ENCODE results near the gene ALG9.
"Not testable (repeated sequence)": the region's sequence is repeated elsewhere in the genome, so short reads cannot be mapped to it uniquely, and the experiment has no call there.

The ALG9 gene

DNA sequence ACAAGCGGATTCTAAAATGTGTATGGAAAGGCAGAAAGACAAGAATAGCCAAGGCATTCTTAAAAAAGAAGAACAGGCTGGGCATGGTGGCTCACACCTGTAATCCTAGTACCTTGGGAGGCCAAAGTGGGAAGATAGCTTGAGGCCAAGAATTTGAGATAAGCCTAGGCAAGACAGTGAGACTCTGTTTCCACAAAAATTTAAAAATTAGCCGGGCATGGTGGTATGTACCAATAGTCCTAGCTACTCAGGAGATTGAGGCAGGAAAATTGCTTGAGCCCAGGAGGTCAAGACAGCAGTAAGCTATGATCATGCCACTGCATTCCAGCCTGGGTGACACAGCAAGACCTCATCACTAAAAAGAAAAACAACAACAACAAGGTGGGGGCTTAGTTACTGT, 59.2 kb downstream of the ALG9 start:
- DNase-seq = no peak
- in situ Hi-C loops (cut with HindIII; ENCODE audit: low pct_ligation_motif_present, low pct_unique_long_range_greater_than_20kb, low sequenced_read_pairs) = no loop called here

DNA sequence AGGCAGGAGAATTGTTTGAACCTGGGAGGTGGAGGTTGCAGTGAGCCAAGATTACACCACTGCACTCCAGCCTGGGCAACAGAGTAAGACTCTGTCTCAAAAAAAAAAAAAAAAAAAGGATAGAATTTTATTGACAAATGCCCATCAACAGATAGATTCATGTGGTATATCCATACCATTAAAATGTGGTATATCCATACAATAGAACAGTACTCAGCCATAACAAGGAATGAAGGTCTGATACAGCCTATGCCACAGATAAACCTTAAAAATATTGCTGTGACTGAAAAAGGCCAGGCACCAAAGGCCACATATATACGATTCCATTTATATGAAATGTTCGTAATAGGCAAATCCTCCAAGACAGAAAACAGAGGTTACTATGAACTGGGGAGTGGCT, 59.9 kb downstream of the ALG9 start:
- DNase-seq = no peak
- in situ Hi-C loops (cut with HindIII; ENCODE audit: low pct_ligation_motif_present, low pct_unique_long_range_greater_than_20kb, low sequenced_read_pairs) = no loop called here

DNA sequence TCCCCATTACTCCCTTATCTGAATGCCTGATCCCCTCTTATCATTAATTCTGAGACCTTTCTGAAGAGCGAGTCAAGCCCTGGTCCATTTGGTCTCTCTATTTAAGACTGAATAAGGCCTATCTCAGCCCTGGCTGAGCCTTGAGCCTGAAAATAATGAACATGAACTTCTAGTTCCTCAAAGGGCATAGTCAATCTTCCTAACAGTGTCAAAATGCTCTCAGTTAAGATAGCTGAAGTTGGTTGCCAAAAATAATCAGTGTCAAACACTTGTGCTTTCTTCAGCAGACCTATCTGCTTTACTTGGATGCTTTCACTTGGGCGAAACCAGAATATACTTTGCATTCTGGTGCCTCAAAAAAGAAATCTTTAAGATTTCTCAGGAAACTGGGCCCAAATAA, 62.5 kb downstream of the ALG9 start:
- in situ Hi-C loops (cut with HindIII; ENCODE audit: low pct_ligation_motif_present, low pct_unique_long_range_greater_than_20kb, low sequenced_read_pairs) = no loop called here
- DNase-seq = no peak

DNA sequence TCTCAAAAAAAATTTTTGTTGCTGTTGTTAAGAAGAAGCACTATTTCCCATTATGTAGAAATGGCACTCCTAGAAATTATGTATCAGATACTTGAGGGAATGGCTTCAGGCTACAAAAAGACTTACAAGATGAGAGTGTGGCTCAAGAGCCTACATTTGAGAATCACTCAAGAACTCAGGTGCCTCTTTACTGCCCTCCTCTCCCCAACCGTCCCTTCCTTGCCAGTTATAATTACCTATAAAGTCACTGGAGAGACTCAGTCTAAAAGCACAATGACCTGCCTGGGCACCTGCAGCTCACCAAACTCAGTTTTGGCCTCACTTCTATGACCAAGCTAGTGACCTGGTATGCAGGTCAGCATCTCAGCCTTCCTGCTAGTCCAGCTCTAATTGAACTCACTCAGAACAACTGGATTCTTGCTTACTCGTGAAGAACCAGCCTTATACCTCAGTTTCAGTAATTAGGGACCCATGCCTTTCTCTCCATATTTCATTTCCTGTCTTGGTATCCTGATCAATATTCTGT, 63.3 kb downstream of the ALG9 start:
- DNase-seq = no peak
- in situ Hi-C loops (cut with HindIII; ENCODE audit: low pct_ligation_motif_present, low pct_unique_long_range_greater_than_20kb, low sequenced_read_pairs) = no loop called here

DNA sequence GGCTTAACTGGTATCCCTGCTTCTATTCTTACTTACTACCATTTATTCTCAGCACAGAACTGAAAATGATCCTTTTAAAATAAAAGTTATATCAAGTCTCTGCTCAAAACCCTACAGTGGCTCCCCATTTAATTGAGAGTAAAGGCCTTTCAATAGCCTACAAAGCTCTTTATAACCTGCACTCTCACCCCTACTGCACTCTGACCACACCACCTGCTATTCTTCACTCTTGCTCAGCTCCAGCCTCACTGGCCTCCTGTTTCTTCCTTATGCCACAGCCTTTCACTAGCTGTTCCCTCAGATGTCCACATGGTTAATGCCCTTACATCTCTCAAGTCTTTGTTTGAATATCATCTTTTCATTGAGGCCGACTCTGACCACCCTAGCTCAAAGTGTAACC, 64.3 kb downstream of the ALG9 start:
- in situ Hi-C loops (cut with HindIII; ENCODE audit: low pct_ligation_motif_present, low pct_unique_long_range_greater_than_20kb, low sequenced_read_pairs) = no loop called here
- no peak for DNase-seq

DNA sequence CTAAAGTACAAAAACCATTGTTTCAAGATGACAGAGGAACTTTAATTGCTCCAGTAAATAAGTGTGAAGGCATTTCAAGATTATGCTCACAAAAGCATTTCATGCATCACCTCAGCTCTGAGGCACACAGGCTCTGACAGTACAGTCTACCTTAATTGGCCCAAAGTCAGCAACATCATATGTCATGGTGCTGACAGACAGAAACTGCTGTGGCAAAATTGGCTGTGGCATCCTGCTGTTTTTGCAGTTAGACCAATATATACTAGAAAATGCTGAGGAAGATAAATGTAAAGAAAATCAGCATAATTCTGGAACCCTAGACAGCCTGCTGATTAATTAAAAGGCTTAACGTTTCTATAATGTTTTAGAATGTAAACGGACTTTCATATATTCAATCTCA, 70.2 kb downstream of the ALG9 start:
- no peak for DNase-seq
- in situ Hi-C loops (cut with HindIII; ENCODE audit: low pct_ligation_motif_present, low pct_unique_long_range_greater_than_20kb, low sequenced_read_pairs) = no loop called here

DNA sequence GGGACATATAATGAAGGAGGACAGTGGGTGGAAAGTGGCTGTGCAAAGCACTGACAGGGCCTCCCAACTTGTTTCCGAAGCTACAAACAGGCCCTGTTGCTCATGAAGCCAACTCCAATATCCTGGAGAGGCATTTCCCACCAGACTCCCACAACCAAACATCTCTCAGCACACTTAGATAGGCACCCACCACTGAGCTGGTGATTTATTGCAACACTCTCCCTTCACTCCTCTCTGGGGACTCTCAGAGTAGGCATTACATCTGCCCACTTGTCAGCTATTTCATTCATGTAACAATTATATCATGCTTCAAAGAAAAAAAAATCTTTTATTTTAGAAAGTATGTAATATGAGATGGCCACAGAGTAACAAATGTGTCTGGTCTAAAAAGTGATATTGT, 73.1 kb downstream of the ALG9 start:
- in situ Hi-C loops (cut with HindIII; ENCODE audit: low pct_ligation_motif_present, low pct_unique_long_range_greater_than_20kb, low sequenced_read_pairs) = no loop called here
- no peak for DNase-seq

DNA sequence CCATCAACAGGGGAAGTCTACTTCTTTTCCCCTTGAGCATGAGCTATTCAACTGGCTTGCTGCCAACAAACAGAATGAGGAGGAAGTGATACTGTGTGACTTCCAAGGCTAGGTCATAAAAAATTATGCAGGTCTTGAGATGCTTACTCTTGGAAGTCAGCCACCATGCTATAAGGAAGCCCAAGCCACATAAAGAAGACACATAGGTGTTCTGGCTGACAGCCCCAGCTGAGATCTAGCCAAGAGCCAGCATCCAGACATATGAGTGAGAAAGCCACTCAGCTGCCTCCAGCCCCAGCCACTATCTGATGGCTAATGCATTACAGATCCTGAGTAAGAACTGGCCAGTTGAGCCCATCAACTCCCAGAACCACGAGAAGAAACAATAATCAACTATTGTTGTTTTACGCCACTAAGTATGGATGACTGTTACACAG, 74.2 kb downstream of the ALG9 start:
- in situ Hi-C loops (cut with HindIII; ENCODE audit: low pct_ligation_motif_present, low pct_unique_long_range_greater_than_20kb, low sequenced_read_pairs) = no loop called here
- DNase-seq = peak; percentile 4

DNA sequence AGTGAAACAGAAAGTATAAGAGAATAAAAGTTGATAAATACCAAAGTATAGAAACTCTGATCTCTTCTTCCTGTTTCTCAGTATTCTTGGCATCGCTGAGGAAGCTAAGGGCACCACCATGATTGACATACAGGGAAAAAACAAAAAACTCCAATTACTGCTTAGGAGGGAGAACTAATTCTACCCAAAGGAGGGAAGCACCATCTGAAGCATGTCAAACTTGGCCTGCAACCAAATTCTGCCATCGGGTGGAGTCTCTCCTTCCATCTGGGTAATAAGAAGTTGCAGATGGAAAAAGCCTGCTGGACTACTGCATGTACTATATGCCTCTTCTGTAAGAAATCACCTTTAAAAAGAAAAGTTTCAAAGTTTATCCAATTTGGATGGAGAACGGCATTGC, 74.7 kb downstream of the ALG9 start:
- in situ Hi-C loops (cut with HindIII; ENCODE audit: low pct_ligation_motif_present, low pct_unique_long_range_greater_than_20kb, low sequenced_read_pairs) = no loop called here

DNA sequence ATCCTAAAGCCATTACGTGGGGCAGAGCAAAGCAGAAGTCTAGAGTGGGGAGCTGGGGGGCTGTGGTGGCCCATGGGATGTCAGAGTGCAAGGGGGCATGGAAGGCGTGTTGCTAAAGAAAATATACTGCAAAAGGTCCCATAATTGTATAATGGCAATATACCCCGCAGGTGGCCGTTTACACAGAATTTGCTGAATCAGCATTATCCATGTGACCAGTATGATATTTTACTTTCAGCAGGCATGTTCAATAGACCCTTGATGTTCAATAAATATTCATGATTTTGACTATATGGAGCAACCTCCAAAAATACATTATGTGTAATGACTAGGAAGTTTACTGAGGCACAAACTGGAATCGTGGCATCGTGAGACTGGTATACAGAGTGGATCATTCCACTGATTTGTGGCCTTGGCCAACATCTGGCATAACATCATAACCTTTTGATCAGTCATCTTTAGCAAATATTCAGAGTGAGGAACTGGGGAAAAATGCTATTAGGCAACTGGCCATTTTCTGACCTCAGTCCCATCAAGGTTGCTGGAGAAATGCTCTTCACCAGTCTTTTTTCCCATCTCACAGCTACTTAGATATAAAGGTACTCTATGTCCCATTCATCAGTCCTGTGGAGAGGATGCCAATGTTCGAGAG, 75.9 kb downstream of the ALG9 start:
- in situ Hi-C loops (cut with HindIII; ENCODE audit: low pct_ligation_motif_present, low pct_unique_long_range_greater_than_20kb, low sequenced_read_pairs) = no loop called here
- DNase-seq = no peak

More for the DNA sequence above, 74.7 kb downstream of the ALG9 start:
- no peak for DNase-seq

DNA sequence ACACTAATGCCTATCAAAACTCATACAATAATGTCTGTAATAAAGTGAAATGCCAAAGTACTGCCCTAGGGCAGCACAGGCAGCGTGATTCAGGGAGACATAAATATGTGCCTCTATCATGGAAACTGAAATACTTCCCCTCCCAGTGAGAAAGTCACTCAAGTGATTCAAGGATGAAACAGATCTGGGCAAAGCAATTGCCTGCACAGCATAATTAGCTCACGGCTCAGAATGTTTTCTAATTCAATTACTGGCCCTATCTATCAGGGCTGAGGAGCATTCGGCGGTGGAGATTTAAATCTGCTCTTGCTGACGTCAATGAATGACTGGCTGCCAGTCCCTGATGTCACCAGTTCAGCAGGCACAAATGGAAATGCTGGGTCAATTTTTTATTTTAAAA, 77.5 kb downstream of the ALG9 start:
- no peak for DNase-seq
- in situ Hi-C loops (cut with HindIII; ENCODE audit: low pct_ligation_motif_present, low pct_unique_long_range_greater_than_20kb, low sequenced_read_pairs) = no loop called here

DNA sequence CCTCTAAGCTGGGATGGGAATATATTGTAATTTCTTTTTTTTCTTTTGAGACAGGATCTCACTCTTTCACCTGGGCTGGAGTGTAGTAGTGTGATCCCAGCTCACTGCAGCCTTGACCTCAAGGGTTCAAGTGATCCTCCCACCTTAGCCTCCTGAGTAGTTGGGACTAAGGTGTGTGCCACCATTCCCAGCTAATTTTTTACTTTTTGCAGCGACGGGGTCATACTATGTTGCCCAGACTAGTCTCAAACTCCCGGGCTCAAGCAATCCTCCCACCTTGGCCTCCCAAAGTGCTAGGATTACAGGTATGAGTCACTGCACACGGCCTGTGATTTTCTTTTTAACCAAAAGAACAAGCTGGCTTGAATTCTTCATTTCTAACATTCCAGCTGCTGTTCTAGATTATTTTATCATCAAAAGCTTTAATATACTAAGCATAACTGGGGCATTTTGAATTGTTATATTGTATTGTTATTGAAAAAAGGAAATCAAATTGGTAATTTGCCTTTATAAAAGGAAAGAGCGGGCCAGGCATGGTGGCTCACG, 78.4 kb downstream of the ALG9 start:
- no peak for DNase-seq
- in situ Hi-C loops (cut with HindIII; ENCODE audit: low pct_ligation_motif_present, low pct_unique_long_range_greater_than_20kb, low sequenced_read_pairs) = no loop called here

DNA sequence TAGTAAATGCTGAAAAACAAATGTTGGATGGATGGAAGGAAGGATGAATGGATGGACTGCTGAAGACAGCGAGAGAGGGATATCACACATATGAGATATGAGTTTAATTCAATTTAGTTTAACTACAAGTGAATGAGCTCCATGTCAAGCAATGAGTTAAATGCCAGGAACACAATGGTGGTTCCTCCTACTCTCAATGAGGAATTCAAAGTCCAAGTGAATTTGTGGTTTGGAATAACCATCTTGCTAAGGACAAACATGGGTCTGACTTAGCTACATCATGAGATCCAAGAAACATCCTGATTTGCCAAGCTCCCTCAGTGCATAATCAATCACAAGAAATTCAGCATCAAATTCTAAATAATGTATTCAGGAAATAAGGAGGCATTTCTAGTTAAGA, 79.1 kb downstream of the ALG9 start:
- no peak for DNase-seq
- in situ Hi-C loops (cut with HindIII; ENCODE audit: low pct_ligation_motif_present, low pct_unique_long_range_greater_than_20kb, low sequenced_read_pairs) = no loop called here

DNA sequence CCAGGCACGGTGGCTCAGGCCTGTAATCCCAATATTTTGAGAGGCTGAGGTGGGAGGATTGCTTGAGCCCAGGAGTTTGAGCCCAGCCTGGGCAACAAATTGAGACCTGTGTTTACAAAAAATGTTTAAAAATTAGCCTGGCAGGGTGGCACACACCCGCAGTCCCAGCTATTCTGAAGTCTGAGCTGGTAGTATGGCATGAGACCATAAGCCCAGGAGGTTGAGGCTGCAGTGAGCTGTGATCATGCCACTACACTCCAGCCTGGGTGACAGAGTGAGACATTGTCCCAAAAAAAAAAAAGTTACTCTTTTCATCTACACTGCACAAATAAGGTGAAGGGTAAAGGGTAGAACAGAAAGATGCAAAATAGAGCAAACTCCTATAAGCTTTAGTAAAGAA, 82.9 kb downstream of the ALG9 start:
- in situ Hi-C loops (cut with HindIII; ENCODE audit: low pct_ligation_motif_present, low pct_unique_long_range_greater_than_20kb, low sequenced_read_pairs) = no loop called here
- DNase-seq = no peak

DNA sequence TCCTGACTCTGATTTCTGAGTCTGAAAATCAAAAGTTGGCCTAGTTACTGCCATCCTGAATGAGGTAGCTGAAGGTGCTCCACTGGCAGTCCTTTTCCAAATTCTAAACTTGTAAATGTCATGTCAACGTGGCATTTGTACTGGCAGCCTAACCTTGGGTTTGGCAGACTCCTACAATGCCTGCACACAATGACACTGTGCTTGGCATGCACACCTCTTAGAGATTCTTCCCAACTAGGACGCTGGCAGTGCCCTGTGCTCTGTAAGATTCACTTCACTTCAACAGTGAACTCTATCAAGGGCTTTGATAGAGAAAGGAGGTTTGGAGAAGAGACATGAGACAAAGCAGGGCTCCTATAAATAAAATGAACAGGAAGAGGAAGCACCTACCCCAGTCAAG, 83.3 kb downstream of the ALG9 start:
- in situ Hi-C loops (cut with HindIII; ENCODE audit: low pct_ligation_motif_present, low pct_unique_long_range_greater_than_20kb, low sequenced_read_pairs) = no loop called here
- DNase-seq = no peak

DNA sequence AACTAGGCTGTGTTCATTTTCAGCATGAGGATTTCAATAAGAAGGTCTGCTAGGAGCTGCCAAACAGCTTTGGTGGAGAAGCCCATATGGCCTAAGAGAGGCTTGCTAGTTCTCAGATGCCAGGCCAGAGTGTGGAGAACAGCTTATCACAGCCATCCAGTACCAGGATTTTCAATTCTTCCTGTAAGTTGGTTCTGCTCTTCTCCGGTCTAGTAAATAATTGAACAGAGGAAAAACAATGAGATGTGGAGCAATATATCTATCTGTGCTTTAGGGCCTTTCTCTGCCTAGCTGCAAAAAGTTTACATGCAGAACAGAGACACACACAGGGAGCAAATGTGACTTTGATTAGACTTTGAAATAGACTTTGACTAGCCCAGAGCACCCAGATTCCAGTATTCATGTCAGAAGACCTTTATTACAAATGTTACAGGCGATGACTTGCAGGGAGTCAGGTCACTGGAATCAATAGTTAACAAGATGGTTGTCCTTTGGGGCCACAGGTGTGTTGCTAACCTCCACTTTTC, 85.4 kb downstream of the ALG9 start:
- in situ Hi-C loops (cut with HindIII; ENCODE audit: low pct_ligation_motif_present, low pct_unique_long_range_greater_than_20kb, low sequenced_read_pairs) = no loop called here

DNA sequence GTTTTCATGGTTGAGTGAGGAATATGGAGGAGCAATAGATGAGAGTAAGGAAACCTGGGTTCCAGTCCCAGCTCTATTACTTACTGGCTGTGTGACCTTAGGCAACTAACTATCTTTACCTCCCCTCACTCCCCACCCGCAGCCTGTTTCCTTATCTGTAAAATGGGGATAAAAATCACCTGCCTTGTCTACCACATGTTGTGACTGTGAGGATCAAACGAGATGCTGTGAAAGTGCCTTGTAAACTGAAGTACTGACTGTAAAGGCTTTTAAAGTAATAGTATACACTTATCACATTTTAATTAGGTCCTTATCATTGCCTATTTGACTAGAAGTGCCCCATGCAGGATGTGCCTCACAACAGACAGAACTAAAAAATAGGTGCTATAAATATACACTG, 86.3 kb downstream of the ALG9 start:
- DNase-seq = no peak
- in situ Hi-C loops (cut with HindIII; ENCODE audit: low pct_ligation_motif_present, low pct_unique_long_range_greater_than_20kb, low sequenced_read_pairs) = no loop called here

More for the DNA sequence above, 85.4 kb downstream of the ALG9 start:
- DNase-seq = no peak

DNA sequence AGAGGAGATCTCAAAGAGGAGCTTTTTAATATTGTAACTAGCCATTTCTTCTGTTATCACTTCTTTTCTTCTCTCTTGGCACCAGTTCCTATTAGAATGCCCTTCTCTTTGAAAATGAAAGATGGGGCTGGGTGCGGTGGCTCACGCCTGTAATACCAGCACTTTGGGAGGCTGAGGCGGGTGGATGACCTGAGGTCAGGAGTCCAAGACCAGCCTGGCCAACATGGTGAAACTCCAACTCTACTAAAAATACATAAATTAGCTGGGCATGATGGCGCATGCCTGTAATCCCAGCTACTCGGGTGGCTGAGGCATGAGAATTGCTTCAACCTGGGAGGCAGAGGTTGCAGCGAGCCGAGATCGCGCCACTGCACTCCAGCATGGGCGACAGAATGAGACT, 87.1 kb downstream of the ALG9 start:
- DNase-seq; in situ Hi-C loops (cut with HindIII; ENCODE audit: low pct_ligation_motif_present, low pct_unique_long_range_greater_than_20kb, low sequenced_read_pairs): not testable (repeated sequence)

DNA sequence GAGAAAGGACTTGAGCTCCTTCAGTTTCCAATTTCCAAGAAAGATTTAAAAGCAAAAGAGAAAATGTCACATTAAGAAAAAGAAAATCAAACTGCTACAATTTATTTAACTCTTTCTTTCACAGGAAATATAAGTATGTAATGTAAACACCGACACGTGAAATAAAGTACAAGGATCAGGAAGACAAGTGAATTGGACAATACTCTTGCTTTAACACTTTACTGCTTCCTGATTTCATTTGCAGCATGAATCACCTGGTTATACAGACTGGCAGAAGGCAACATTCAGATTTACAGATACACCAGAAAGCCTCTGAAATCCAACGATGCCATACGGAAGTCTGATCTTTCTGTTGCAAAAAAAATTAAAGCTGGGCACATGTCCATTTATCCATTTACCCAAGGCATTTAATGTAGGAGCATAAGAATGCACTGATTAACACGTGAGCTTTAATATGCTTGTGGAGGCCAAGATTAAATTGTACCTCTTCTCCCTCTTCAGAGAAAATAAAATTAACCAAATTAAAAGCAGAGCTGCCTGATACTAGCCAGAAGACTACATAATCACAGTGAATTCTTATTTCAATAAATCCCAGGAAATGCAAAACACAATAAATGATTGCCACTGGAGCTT, 89.2 kb downstream of the ALG9 start:
- in situ Hi-C loops (cut with HindIII; ENCODE audit: low pct_ligation_motif_present, low pct_unique_long_range_greater_than_20kb, low sequenced_read_pairs) = no loop called here
- DNase-seq = no peak

DNA sequence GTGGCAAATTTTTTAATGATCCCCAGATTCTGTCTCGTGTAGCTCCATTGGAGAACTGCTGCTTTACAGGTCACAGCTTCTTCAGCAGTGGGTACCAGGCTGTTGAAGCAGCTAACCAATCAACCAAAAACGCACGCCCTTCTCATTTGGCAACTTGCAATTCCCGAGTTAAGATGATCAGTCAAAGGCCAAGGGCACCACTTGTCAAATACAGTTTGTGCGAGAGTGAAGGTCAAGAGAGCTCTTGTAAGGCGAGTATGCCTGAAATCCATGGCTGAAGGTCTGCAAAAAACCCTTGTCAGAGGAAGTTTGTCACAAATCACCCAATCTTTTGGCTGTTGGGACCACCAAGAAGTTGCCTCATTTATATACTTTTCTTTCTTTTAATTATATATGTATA, 92.3 kb downstream of the ALG9 start:
- no peak for DNase-seq
- in situ Hi-C loops (cut with HindIII; ENCODE audit: low pct_ligation_motif_present, low pct_unique_long_range_greater_than_20kb, low sequenced_read_pairs) = no loop called here
